ENCODE measurements around the gene CLEC2A.
A peak's percentile ranks its signal among the peaks of the same experiment; 100 is the strongest.

Gene CLEC2A

GRCh38 chr12:9935026-9935425, 2.9 kb upstream of the CLEC2A start:
- DNase-seq (ENCODE audit: low read depth in 3 of 3, low spot score in 1 of 3): no peak

- DNase-seq (ENCODE audit: low read depth in 3 of 3, low spot score in 1 of 3): no peak
Observed at GRCh38 chr12:9933958-9934357, 1.8 kb upstream of the CLEC2A start.

- no peak for DNase-seq (ENCODE audit: low read depth in 3 of 3, low spot score in 1 of 3)
Observed at GRCh38 chr12:9931245-9931644, 925 bp downstream of the CLEC2A start.

GRCh38 chr12:9928607-9929006, 3.6 kb downstream of the CLEC2A start:
- no peak for DNase-seq (ENCODE audit: low read depth in 3 of 3, low spot score in 1 of 3)

- no peak for DNase-seq (ENCODE audit: low read depth in 3 of 3, low spot score in 1 of 3)
Observed at GRCh38 chr12:9926876-9927275, 5.3 kb downstream of the CLEC2A start.

GRCh38 chr12:9925705-9926393, 6.3 kb downstream of the CLEC2A start:
- DNase-seq (ENCODE audit: low read depth in 3 of 3, low spot score in 1 of 3): no peak

GRCh38 chr12:9922429-9922828, 9.7 kb downstream of the CLEC2A start:
- DNase-seq (ENCODE audit: low read depth in 3 of 3, low spot score in 1 of 3): no peak

GRCh38 chr12:9920451-9920850, 11.7 kb downstream of the CLEC2A start:
- DNase-seq (ENCODE audit: low read depth in 3 of 3, low spot score in 1 of 3): no peak

- DNase-seq (ENCODE audit: low read depth in 3 of 3, low spot score in 1 of 3): no peak
Observed at GRCh38 chr12:9919443-9919842, 12.7 kb downstream of the CLEC2A start.

- DNase-seq (ENCODE audit: low read depth in 3 of 3, low spot score in 1 of 3): no peak
Observed at GRCh38 chr12:9911708-9912107, 20.5 kb downstream of the CLEC2A start.

GRCh38 chr12:9910716-9911421, 21.3 kb downstream of the CLEC2A start:
- DNase-seq (ENCODE audit: low read depth in 3 of 3, low spot score in 1 of 3): no peak

GRCh38 chr12:9909724-9910123, 22.4 kb downstream of the CLEC2A start:
- no peak for DNase-seq (ENCODE audit: low read depth in 3 of 3, low spot score in 1 of 3)

GRCh38 chr12:9908350-9908749, 23.8 kb downstream of the CLEC2A start:
- DNase-seq (ENCODE audit: low read depth in 3 of 3, low spot score in 1 of 3): no peak

- no peak for DNase-seq (ENCODE audit: low read depth in 3 of 3, low spot score in 1 of 3)
Observed at GRCh38 chr12:9907769-9908168, 24.4 kb downstream of the CLEC2A start.

GRCh38 chr12:9906873-9907272, 25.3 kb downstream of the CLEC2A start:
- DNase-seq (ENCODE audit: low read depth in 3 of 3, low spot score in 1 of 3): peak in 1 of 3 donors; percentile 5

GRCh38 chr12:9902539-9903228, 29.5 kb downstream of the CLEC2A start:
- DNase-seq (ENCODE audit: low read depth in 3 of 3, low spot score in 1 of 3): no peak

GRCh38 chr12:9900930-9901329, 31.2 kb downstream of the CLEC2A start:
- no peak for DNase-seq (ENCODE audit: low read depth in 3 of 3, low spot score in 1 of 3)

GRCh38 chr12:9899209-9899608, 33.0 kb downstream of the CLEC2A start:
- DNase-seq (ENCODE audit: low read depth in 3 of 3, low spot score in 1 of 3): no peak

GRCh38 chr12:9897535-9897934, 34.6 kb downstream of the CLEC2A start:
- DNase-seq (ENCODE audit: low read depth in 3 of 3, low spot score in 1 of 3): no peak

- DNase-seq (ENCODE audit: low read depth in 3 of 3, low spot score in 1 of 3): no peak
Observed at GRCh38 chr12:9895215-9895971, 36.8 kb downstream of the CLEC2A start.

- no peak for DNase-seq (ENCODE audit: low read depth in 3 of 3, low spot score in 1 of 3)
Observed at GRCh38 chr12:9888665-9889273, 43.4 kb downstream of the CLEC2A start.
